ENCODE results near the gene ULK2.

DNA sequence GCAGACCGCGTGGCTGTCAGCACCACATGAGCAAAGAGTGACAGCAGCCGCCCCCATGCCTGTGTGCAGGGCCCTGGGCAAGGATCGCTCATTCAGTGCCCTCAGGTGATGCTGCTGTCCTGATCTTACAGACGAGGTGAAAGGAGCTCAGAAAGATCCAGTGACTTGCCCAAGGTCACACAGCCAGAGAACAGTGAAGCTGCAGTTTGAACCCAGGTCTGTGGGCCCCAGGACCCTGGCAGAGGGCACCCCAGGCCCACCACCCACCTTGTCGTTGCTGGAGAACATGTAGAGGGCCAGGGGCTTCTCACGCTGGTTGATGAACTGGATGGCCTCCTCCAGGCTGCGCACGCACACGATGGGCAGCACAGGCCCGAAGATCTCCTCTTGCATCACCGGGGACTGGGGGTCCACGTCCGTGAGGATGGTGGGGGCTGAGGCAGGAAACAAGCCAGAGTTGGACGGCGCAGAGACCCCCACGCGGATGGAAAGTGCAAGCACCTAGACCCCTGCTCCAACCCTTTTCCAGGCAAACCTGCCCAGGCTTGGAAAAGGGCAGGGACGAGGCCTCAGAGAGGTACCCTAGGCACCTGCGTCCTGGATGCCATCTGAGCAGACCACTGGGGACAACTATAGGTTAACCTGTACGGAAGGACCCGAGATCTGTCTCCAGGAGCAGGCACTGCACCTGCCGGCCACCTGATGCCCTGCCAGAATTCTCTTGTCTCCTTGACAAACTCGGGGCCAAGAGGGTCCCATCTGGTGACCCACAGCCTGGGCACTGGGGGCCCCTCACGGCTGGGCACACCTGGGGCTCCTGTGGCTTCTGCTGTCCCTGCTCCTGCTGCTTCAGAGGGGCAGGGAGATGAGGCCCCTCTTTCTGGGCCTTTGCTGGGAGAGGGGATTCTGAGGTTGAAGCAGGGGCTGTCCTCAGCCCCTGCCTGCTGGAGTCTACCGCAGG lies 128.2 kb downstream of the ULK2 start:
- TF ChIP-seq, protein P1, sequence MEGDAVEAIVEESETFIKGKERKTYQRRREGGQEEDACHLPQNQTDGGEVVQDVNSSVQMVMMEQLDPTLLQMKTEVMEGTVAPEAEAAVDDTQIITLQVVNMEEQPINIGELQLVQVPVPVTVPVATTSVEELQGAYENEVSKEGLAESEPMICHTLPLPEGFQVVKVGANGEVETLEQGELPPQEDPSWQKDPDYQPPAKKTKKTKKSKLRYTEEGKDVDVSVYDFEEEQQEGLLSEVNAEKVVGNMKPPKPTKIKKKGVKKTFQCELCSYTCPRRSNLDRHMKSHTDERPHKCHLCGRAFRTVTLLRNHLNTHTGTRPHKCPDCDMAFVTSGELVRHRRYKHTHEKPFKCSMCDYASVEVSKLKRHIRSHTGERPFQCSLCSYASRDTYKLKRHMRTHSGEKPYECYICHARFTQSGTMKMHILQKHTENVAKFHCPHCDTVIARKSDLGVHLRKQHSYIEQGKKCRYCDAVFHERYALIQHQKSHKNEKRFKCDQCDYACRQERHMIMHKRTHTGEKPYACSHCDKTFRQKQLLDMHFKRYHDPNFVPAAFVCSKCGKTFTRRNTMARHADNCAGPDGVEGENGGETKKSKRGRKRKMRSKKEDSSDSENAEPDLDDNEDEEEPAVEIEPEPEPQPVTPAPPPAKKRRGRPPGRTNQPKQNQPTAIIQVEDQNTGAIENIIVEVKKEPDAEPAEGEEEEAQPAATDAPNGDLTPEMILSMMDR (IDR thresholded peaks at IDR 0.05), result no peak
- no peak for TF ChIP-seq EP300 (IDR thresholded peaks at IDR 0.05)
